Osteoblast (primary cell): ENCODE measurements around the gene TCEA2. TPM values are rescaled to one million over a fixed set of nuclear protein-coding genes. Genes with fewer than 3 reads are reported as not detected.

Experiments
- DNase-seq: peaks from one replicate; pipeline ENCODE4 v3.0.0; 2011; ENCODE audit warnings: low spot score, mixed read lengths; ENCODE audit not compliant: insufficient read length; ENCODE audit errors: missing footprints
- H2AFZ ChIP-seq: 2 replicates; pipeline ENCODE4 v1.6.0; 2011; ENCODE audit warnings: mild to moderate bottlenecking, low read length
- H3K27ac ChIP-seq: 2 replicates; pipeline ENCODE4 v1.5.1; 2011; ENCODE audit warnings: mild to moderate bottlenecking, low read depth, low read length, moderate library complexity
- H3K27me3 ChIP-seq: 2 replicates; pipeline ENCODE4 v1.6.0; 2012; ENCODE audit warnings: mild to moderate bottlenecking, control low read depth, inconsistent platforms, low read length, moderate library complexity; ENCODE audit not compliant: insufficient read depth
- H3K36me3 ChIP-seq: 2 replicates; pipeline ENCODE4 v1.5.1; 2011; ENCODE audit warnings: mild to moderate bottlenecking, low read length, control low read depth, moderate library complexity; ENCODE audit not compliant: insufficient read depth
- H3K4me1 ChIP-seq: 2 replicates; pipeline ENCODE4 v1.5.1; 2011; ENCODE audit warnings: mild to moderate bottlenecking, low read length, control low read depth, moderate library complexity; ENCODE audit not compliant: insufficient read depth
- H3K4me2 ChIP-seq: 2 replicates; pipeline ENCODE4 v1.6.0; 2011; ENCODE audit warnings: mild to moderate bottlenecking, low read length; ENCODE audit not compliant: insufficient read depth
- H3K4me3 ChIP-seq: fragments of 200-600 bp; sonication (generic); 3 replicates; pipeline ENCODE4 v1.5.1; 2012; ENCODE audit warnings: mild to moderate bottlenecking, low read length, inconsistent platforms; ENCODE audit not compliant: insufficient read depth
- H3K79me2 ChIP-seq: 2 replicates; pipeline ENCODE4 v1.6.0; 2012; ENCODE audit warnings: mild to moderate bottlenecking, low read length, control low read depth, inconsistent platforms; ENCODE audit not compliant: insufficient read depth
- H3K9me3 ChIP-seq: 2 replicates; pipeline ENCODE4 v1.5.1; 2011; ENCODE audit warnings: low read depth, low read length, control low read depth
- H4K20me1 ChIP-seq: 2 replicates; pipeline ENCODE4 v1.6.0; 2012; ENCODE audit warnings: mild to moderate bottlenecking, low read length, control low read depth; ENCODE audit not compliant: insufficient read depth
- total RNA-seq: library from RNA; depleted of rRNA; stranded (reverse); fragments of >200 nt; gene quantifications from 2 replicates; pipeline ENCODE4 v1.2.3, GENCODE V29; 2012
- TF ChIP-seq, protein P1 (sequence below): IDR thresholded peaks from 2 replicates; pipeline ENCODE4 v1.5.1; 2011; ENCODE audit warnings: mild to moderate bottlenecking, low read depth, low read length, moderate library complexity; ENCODE audit errors: extremely low read depth

TCEA2 gene
- total RNA-seq, 1 donor = 31.5 TPM

DNA sequence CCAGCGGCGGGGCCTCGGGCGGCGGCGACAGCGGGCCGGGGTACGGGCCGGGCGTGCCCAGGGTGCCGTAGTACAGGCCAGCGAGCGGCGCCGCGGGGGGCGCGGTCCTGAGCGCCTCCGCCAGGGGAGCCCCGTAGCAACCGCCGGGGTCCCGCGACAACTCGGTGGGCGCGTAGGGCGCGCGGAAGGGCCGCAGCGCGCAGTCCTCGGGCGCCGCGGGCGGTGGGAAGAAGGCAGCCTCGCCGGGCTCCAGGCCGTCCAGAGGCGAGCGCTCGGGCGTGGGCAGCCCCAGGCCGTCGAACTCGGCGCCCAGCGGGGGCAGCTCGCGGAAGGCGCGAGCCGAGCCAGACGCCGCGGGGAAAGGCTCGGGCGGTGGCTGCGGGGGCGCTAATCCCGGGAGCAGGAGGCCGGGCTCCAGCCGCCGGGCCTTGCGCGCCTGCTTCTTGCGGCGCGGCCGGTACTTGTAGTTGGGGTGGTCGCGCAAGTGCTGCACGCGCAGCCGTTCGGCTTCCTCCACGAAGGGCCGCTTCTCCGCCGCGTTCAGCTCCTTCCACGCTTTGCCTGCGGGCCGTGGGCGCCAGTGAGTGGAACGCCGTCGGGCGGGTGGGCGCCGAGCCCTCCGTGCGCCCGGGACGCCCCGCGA is 14.5 kb upstream of the TCEA2 start:
- Histone ChIP-seq H4K20me1 (no peaks in the 10 kb centered on the region), H3K36me3 (no peaks in the 10 kb centered on the region), H3K4me3 (no peak overlapping the region), H3K4me1 (no peaks in the 10 kb centered on the region), H2AFZ (no peak overlapping the region), H3K27ac (no peak overlapping the region), H3K27me3 (peaks cover 24% of the 10 kb centered on the region), H3K4me2 (no peak overlapping the region), H3K9me3 (no peaks in the 10 kb centered on the region), H3K79me2 (no peaks in the 10 kb centered on the region)
- TF ChIP-seq, protein P1, sequence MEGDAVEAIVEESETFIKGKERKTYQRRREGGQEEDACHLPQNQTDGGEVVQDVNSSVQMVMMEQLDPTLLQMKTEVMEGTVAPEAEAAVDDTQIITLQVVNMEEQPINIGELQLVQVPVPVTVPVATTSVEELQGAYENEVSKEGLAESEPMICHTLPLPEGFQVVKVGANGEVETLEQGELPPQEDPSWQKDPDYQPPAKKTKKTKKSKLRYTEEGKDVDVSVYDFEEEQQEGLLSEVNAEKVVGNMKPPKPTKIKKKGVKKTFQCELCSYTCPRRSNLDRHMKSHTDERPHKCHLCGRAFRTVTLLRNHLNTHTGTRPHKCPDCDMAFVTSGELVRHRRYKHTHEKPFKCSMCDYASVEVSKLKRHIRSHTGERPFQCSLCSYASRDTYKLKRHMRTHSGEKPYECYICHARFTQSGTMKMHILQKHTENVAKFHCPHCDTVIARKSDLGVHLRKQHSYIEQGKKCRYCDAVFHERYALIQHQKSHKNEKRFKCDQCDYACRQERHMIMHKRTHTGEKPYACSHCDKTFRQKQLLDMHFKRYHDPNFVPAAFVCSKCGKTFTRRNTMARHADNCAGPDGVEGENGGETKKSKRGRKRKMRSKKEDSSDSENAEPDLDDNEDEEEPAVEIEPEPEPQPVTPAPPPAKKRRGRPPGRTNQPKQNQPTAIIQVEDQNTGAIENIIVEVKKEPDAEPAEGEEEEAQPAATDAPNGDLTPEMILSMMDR = no peak
- peak; percentile 92 for DNase-seq

- Histone ChIP-seq H3K36me3 (no peaks in the 10 kb centered on the region), H2AFZ (no peak within 1 kb of the TSS), H3K27me3 (peaks cover 24% of the 10 kb centered on the region), H3K9me3 (no peaks in the 10 kb centered on the region), H4K20me1 (no peaks in the 10 kb centered on the region), H3K79me2 (no peaks in the 10 kb centered on the region), H3K4me2 (no peak within 1 kb of the TSS), H3K27ac (no peak within 1 kb of the TSS), H3K4me3 (no peak within 1 kb of the TSS), H3K4me1 (peaks cover 2% of the 10 kb centered on the region)
- TF ChIP-seq, protein P1 = no peak
- DNase-seq = no peak
Measured at GRCh38 chr20:64049060-64049877, 13.7 kb upstream of the TCEA2 start, which contains the start of gene SOX18. TSS of gene SOX18 (minus strand) at chr20:64049639. CDS start at chr20:64049516, 123 bp downstream.

DNA sequence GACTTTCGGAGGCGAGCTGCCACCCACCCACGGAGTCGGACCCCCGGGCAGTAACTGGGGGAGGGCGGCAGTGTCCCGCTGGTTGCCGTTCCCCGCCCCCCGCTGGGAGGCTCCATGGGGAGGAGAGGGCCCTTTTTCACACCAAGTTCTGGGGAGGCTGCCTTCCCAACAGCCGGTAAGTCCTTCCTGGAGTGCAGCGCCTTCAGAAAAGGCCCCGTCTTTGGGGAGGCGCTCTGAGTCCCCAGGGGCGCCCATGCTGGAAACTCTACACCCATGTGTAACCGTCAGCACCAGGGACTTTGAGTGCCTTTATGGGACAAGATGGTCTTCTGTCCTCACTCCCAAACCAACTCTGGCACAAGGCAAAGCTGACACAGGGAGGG is 13.1 kb upstream of the TCEA2 start:
- no peak overlapping the region for H3K27ac ChIP-seq
- no peaks in the 10 kb centered on the region for H3K79me2 ChIP-seq
- H2AFZ ChIP-seq = no peak overlapping the region
- H3K4me3 ChIP-seq = no peak overlapping the region
- peaks cover 6% of the 10 kb centered on the region for H3K4me1 ChIP-seq
- H3K9me3 ChIP-seq = no peaks in the 10 kb centered on the region
- TF ChIP-seq, protein P1 = no peak
- H3K27me3 ChIP-seq = peaks cover 24% of the 10 kb centered on the region
- no peak overlapping the region for H3K4me2 ChIP-seq
- no peaks in the 10 kb centered on the region for H3K36me3 ChIP-seq
- DNase-seq = no peak
- no peaks in the 10 kb centered on the region for H4K20me1 ChIP-seq
